K562 (cell line): ENCODE data around the gene BATF. TPM values are rescaled to one million over a fixed set of nuclear protein-coding genes. Genes with fewer than 3 reads are reported as not detected.

Source experiments
- ATAC-seq: fragments of 200-7000 bp; cut with Tn5 transposase; 3 replicates; pipeline ENCODE4 v1.9.1; 2020; ENCODE audit warnings: moderate library complexity
- BruUV-seq: library from RNA; stranded (reverse); fragments of 400-500 nt; replicated peaks from 2 replicates; lab custom pipeline; 2021; lab: Mats Ljungman, UMichigan
- CTCF ChIA-PET: fragments of 300-600 bp; formaldehyde crosslinking; extraction: SDS; loops from one replicate; lab custom pipeline; 2021; ENCODE audit warnings: low intra/inter-chr PET ratio; lab: Yijun Ruan, JAX
- POLR2A ChIA-PET: fragments of 300-600, 350-650 bp; sonication (Branson Sonifier 250); formaldehyde crosslinking; extraction: SDS; loops from one replicate; lab custom pipeline; 2021; ENCODE audit warnings: antibody characterized with exemption, inconsistent platforms; lab: Yijun Ruan, JAX
- DNase-seq, 4 experiments: peaks; one replicate each; pipeline versions ENCODE4 v3.0.0 to v3.0.0-alpha.2; 2011 to 2018; ENCODE audit warnings: low spot score in 3 of 4, mixed read lengths in 3 of 4; ENCODE audit errors: extremely low read depth in 1 of 4
- FAIRE-seq: peaks from 2 replicates; lab custom pipeline; 2011; peaks lifted over from hg19 to GRCh38; lab: Jason Lieb, UNC
- H2AFZ ChIP-seq: 2 replicates; pipeline ENCODE4 v1.6.0; 2011; ENCODE audit warnings: low read depth, low read length, control low read depth, inconsistent platforms
- H3K27ac ChIP-seq: fragments of 200-600 bp; 3 replicates; pipeline ENCODE4 v1.8.0; 2011; ENCODE audit warnings: low read depth, mild to moderate bottlenecking, control low read depth, inconsistent platforms, low read length, moderate library complexity, mixed read lengths; ENCODE audit errors: extremely low read depth
- H3K27me3 ChIP-seq, 2 experiments: fragments of 300-600 bp in 1 of 2; 2 replicates in 1 of 2; 3 replicates in 1 of 2; pipeline versions ENCODE4 v1.6.0 to v1.8.0; 2011; ENCODE audit warnings: inconsistent platforms in 2 of 2, low read length in 2 of 2, mild to moderate bottlenecking in 1 of 2, mixed read lengths in 1 of 2, moderate library complexity in 1 of 2; ENCODE audit not compliant: control insufficient read depth in 2 of 2, insufficient read depth in 2 of 2
- H3K36me3 ChIP-seq: fragments of 300-600 bp; 3 replicates; pipeline ENCODE4 v1.8.0; 2011; ENCODE audit warnings: mild to moderate bottlenecking, low read length, inconsistent platforms; ENCODE audit not compliant: control insufficient read depth, insufficient read depth
- H3K4me1 ChIP-seq, 2 experiments: fragments of 200-600 bp in 1 of 2; replicated peaks in 1 of 2; 2 replicates in 1 of 2; 3 replicates in 1 of 2; pipeline versions ENCODE4 v1.5.1 to v1.8.0; 2011; ENCODE audit warnings: inconsistent platforms in 2 of 2, low read length in 2 of 2, mild to moderate bottlenecking in 1 of 2, mixed read lengths in 1 of 2, moderate library complexity in 1 of 2; ENCODE audit not compliant: control insufficient read depth in 2 of 2, insufficient read depth in 2 of 2
- H3K4me2 ChIP-seq: 2 replicates; pipeline ENCODE4 v1.6.1; 2011; ENCODE audit warnings: low read length, control low read depth, inconsistent platforms, mixed read lengths; ENCODE audit not compliant: insufficient read depth
- H3K4me3 ChIP-seq: fragments of 200-600 bp; sonication (generic), shearing (Covaris generic); 2 replicates; pipeline ENCODE4 v1.5.1; 2016; ENCODE audit warnings: control low read depth, inconsistent platforms
- H3K79me2 ChIP-seq: fragments of 200-600 bp; 3 replicates; pipeline ENCODE4 v1.8.0; 2011; ENCODE audit warnings: low read length, inconsistent platforms; ENCODE audit not compliant: control insufficient read depth, insufficient read depth
- H3K9ac ChIP-seq, 2 experiments: 2 replicates each; pipeline versions ENCODE4 v1.6.0 to v1.6.1; 2011; ENCODE audit warnings: low read depth in 2 of 2, low read length in 2 of 2, control low read depth in 1 of 2, inconsistent platforms in 1 of 2, mild to moderate bottlenecking in 1 of 2, mixed read lengths in 1 of 2; ENCODE audit not compliant: insufficient read depth in 1 of 2
- H3K9me1 ChIP-seq: one replicate; pipeline ENCODE4 v1.6.0; 2011; ENCODE audit warnings: inconsistent platforms, mild to moderate bottlenecking, low read length, moderate library complexity; ENCODE audit not compliant: control insufficient read depth, insufficient read depth
- H3K9me3 ChIP-seq: replicated peaks from 2 replicates; pipeline ENCODE4 v1.5.1; 2011; ENCODE audit warnings: low read depth, low read length, inconsistent platforms; ENCODE audit not compliant: control insufficient read depth, insufficient read depth
- H4K20me1 ChIP-seq: replicated peaks from 2 replicates; pipeline ENCODE4 v1.6.1; 2011; ENCODE audit warnings: low read length, inconsistent platforms, mixed read lengths; ENCODE audit not compliant: control insufficient read depth, insufficient read depth
- SRSF7 ChIP-seq: fragments of 200-400 bp; formaldehyde crosslinking; optimal IDR thresholded peaks from 2 replicates; pipeline ENCODE3; 2017; ENCODE audit warnings: mild to moderate bottlenecking, low read depth, low read length
- ZNF224 ChIP-seq: sonication (generic); formaldehyde crosslinking; IDR thresholded peaks from 2 replicates; pipeline ENCODE4 v1.8.0; 2022; ENCODE audit warnings: mild to moderate bottlenecking, missing genetic modification reagents
- WGBS: fragments of 100-300 bp; shearing (Covaris generic); methylation state at CpG from one replicate; pipeline ENCODE4 v1.1.6; 2016; ENCODE audit warnings: low coverage, mixed read lengths; ENCODE audit not compliant: insufficient coverage; ENCODE audit errors: missing lambda C conversion rate; 5-methylcytosine and 5-hydroxymethylcytosine counted together
- in situ Hi-C: fragments of 300-500 bp; cut with MboI; formaldehyde crosslinking; loops from 4 replicates; pipeline ENCODE4 v1.15.0; 2018; ENCODE audit warnings: inconsistent platforms, mixed read lengths
- intact Hi-C: fragments of 100-400 bp; cut with micrococcal nuclease; formaldehyde crosslinking; loops from 2 replicates; pipeline ENCODE4 v1.14.2; 2022
- polyA plus RNA-seq, 8 experiments: library from polyadenylated mRNA; depleted of rRNA in 4 of 8; stranded (reverse) in 5 of 8; unstranded in 3 of 8; fragments of >200 nt; fragmentation: Nextera tagmentation in 2 of 8; fragmentation: Illumina TruSeq in 1 of 8; extraction: Ambion mirVana in 2 of 8; extraction: Trizol in 1 of 8; gene quantifications; 2 replicates each; pipeline versions ENCODE4 v1.2.1 to v1.2.3, GENCODE V29; 2011 to 2014; ENCODE audit warnings: inconsistent platforms in 1 of 8, missing spikeins in 1 of 8
- total RNA-seq, 7 experiments: library from RNA; depleted of rRNA in 6 of 7; stranded (reverse); fragments of >200 nt in 6 of 7; fragmentation: Illumina TruSeq in 2 of 7; extraction: Trizol in 2 of 7; gene quantifications; 2 replicates each; pipeline versions ENCODE4 v1.2.1 to v1.2.3, GENCODE V29; 2011 to 2021; ENCODE audit warnings: low replicate concordance in 1 of 7
- TF ChIP-seq, protein P1 (sequence below), 2 experiments: IDR thresholded peaks; 2 replicates each; pipeline ENCODE4 v1.6.1; 2011; ENCODE audit warnings: borderline replicate concordance in 1 of 2, control low read depth in 1 of 2, low read depth in 1 of 2, low read length in 1 of 2, mild to moderate bottlenecking in 1 of 2, mixed read lengths in 1 of 2, moderate library complexity in 1 of 2; ENCODE audit not compliant: insufficient read depth in 1 of 2, insufficient read length in 1 of 2, poor library complexity in 1 of 2, severe bottlenecking in 1 of 2; ENCODE audit errors: extremely low read depth in 1 of 2
- TF ChIP-seq, protein P2 (sequence below): fragments of 250-450 bp; sonication (Bioruptor Pico); IDR thresholded peaks from 2 replicates; pipeline ENCODE4 v1.4.0; 2020; ENCODE audit warnings: mild to moderate bottlenecking, moderate library complexity, borderline replicate concordance
- TF ChIP-seq, protein P3 (sequence below), 2 experiments: fragments of 450-650 bp in 1 of 2; IDR thresholded peaks; 2 replicates each; pipeline ENCODE4 v1.6.1; 2011 to 2017; ENCODE audit warnings: low read depth in 2 of 2, antibody characterized with exemption in 1 of 2, borderline replicate concordance in 1 of 2, low read length in 1 of 2, mild to moderate bottlenecking in 1 of 2, mixed read lengths in 1 of 2; ENCODE audit not compliant: control insufficient read depth in 1 of 2
- TF ChIP-seq, protein P4 (sequence below): sonication (generic); formaldehyde crosslinking; IDR thresholded peaks from 2 replicates; pipeline ENCODE4 v1.8.1; 2023; ENCODE audit warnings: mild to moderate bottlenecking, missing genetic modification reagents
- TF ChIP-seq, protein P5 (sequence below): fragments of 250-450 bp; sonication (Bioruptor Pico); IDR thresholded peaks from 2 replicates; pipeline ENCODE4 v1.4.0; 2020; ENCODE audit warnings: mild to moderate bottlenecking, moderate library complexity

Gene BATF
- total and polyA plus RNA-seq, 9 of the 15 experiments (the other 6 are each of a cell fraction or from before 2014, with no cell fraction given) = 0.13 to 2.1 (median 0.55) TPM; not detected in 2

DNA sequence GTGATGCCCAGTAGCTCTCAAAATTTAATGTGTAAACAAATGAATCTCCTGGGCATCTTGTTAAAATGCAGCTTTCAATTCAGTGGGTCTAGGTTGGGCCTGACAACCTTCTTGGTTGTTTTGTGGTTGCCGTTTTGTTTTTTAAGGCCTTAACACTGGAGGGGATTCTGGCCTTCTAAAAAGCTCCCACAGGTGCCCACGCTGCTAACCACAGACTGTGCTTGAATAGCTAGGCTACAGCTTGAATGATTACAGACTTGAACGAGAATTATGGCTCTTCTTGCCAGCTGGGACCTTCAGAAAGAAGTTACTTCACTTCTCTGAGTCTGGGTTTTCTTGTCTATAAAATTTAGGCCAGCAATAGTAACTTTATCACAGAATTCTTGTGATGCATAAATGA lies 54.8 kb downstream of the BATF start:
- BruUV-seq = no TSS peak
- no peaks in the 10 kb centered on the region for H3K36me3 ChIP-seq
- peaks cover 0 to 14% of the 10 kb centered on the region in 2 experiments; a peak in 2 of 5 replicates for H3K4me1 ChIP-seq
- H3K9me1 ChIP-seq = no peaks in the 10 kb centered on the region
- no peak overlapping the region for H3K27ac ChIP-seq
- TF ChIP-seq, protein P1, sequence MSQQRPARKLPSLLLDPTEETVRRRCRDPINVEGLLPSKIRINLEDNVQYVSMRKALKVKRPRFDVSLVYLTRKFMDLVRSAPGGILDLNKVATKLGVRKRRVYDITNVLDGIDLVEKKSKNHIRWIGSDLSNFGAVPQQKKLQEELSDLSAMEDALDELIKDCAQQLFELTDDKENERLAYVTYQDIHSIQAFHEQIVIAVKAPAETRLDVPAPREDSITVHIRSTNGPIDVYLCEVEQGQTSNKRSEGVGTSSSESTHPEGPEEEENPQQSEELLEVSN (IDR thresholded peaks at IDR 0.05; ENCODE audit: borderline replicate concordance in 1 of 2, extremely low read depth in 1 of 2, insufficient read depth in 1 of 2, insufficient read length in 1 of 2, low read depth in 1 of 2, low read length in 1 of 2, poor library complexity in 1 of 2, severe bottlenecking in 1 of 2) = no peak
- no peak for TF ChIP-seq ZNF224
- TF ChIP-seq SRSF7 = no peak
- TF ChIP-seq, protein P2, sequence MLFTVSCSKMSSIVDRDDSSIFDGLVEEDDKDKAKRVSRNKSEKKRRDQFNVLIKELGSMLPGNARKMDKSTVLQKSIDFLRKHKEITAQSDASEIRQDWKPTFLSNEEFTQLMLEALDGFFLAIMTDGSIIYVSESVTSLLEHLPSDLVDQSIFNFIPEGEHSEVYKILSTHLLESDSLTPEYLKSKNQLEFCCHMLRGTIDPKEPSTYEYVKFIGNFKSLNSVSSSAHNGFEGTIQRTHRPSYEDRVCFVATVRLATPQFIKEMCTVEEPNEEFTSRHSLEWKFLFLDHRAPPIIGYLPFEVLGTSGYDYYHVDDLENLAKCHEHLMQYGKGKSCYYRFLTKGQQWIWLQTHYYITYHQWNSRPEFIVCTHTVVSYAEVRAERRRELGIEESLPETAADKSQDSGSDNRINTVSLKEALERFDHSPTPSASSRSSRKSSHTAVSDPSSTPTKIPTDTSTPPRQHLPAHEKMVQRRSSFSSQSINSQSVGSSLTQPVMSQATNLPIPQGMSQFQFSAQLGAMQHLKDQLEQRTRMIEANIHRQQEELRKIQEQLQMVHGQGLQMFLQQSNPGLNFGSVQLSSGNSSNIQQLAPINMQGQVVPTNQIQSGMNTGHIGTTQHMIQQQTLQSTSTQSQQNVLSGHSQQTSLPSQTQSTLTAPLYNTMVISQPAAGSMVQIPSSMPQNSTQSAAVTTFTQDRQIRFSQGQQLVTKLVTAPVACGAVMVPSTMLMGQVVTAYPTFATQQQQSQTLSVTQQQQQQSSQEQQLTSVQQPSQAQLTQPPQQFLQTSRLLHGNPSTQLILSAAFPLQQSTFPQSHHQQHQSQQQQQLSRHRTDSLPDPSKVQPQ = no peak
- TF ChIP-seq, protein P3, sequence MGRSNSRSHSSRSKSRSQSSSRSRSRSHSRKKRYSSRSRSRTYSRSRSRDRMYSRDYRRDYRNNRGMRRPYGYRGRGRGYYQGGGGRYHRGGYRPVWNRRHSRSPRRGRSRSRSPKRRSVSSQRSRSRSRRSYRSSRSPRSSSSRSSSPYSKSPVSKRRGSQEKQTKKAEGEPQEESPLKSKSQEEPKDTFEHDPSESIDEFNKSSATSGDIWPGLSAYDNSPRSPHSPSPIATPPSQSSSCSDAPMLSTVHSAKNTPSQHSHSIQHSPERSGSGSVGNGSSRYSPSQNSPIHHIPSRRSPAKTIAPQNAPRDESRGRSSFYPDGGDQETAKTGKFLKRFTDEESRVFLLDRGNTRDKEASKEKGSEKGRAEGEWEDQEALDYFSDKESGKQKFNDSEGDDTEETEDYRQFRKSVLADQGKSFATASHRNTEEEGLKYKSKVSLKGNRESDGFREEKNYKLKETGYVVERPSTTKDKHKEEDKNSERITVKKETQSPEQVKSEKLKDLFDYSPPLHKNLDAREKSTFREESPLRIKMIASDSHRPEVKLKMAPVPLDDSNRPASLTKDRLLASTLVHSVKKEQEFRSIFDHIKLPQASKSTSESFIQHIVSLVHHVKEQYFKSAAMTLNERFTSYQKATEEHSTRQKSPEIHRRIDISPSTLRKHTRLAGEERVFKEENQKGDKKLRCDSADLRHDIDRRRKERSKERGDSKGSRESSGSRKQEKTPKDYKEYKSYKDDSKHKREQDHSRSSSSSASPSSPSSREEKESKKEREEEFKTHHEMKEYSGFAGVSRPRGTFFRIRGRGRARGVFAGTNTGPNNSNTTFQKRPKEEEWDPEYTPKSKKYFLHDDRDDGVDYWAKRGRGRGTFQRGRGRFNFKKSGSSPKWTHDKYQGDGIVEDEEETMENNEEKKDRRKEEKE (IDR thresholded peaks at IDR 0.05; ENCODE audit: borderline replicate concordance in 1 of 2, control insufficient read depth in 1 of 2, low read depth in 2 of 2, low read length in 1 of 2) = no peak
- TF ChIP-seq, protein P4, sequence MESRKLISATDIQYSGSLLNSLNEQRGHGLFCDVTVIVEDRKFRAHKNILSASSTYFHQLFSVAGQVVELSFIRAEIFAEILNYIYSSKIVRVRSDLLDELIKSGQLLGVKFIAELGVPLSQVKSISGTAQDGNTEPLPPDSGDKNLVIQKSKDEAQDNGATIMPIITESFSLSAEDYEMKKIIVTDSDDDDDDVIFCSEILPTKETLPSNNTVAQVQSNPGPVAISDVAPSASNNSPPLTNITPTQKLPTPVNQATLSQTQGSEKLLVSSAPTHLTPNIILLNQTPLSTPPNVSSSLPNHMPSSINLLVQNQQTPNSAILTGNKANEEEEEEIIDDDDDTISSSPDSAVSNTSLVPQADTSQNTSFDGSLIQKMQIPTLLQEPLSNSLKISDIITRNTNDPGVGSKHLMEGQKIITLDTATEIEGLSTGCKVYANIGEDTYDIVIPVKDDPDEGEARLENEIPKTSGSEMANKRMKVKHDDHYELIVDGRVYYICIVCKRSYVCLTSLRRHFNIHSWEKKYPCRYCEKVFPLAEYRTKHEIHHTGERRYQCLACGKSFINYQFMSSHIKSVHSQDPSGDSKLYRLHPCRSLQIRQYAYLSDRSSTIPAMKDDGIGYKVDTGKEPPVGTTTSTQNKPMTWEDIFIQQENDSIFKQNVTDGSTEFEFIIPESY = no peak
- TF ChIP-seq, protein P5, sequence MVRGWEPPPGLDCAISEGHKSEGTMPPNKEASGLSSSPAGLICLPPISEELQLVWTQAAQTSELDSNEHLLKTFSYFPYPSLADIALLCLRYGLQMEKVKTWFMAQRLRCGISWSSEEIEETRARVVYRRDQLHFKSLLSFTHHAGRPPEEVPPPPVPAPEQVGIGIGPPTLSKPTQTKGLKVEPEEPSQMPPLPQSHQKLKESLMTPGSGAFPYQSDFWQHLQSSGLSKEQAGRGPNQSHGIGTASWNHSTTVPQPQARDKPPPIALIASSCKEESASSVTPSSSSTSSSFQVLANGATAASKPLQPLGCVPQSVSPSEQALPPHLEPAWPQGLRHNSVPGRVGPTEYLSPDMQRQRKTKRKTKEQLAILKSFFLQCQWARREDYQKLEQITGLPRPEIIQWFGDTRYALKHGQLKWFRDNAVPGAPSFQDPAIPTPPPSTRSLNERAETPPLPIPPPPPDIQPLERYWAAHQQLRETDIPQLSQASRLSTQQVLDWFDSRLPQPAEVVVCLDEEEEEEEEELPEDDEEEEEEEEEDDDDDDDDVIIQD (CRISPR knock-in tag) = no peak
- no peaks in the 10 kb centered on the region for H4K20me1 ChIP-seq
- H3K4me2 ChIP-seq = no peak overlapping the region
- CTCF ChIA-PET = interaction anchor here (0.6 to 1.8 kb wide), 3 partner anchors 76 to 934 kb away, joined by 3 to 20 read pairs (median 3); no protein-coding TSS in a partner anchor
- FAIRE-seq (no peak), ATAC-seq (no peak), DNase-seq (no peak)
- H3K27me3 ChIP-seq = peaks cover 6 to 32% of the 10 kb centered on the region in 2 experiments; a peak in 4 of 5 replicates
- WGBS = 5% methylated on average over 3 of the region's 3 CpGs
- H2AFZ ChIP-seq = no peak overlapping the region
- intact Hi-C loops (loop anchor here (1.0 to 5.0 kb wide), 2 partner anchors 77 to 405 kb away; partner anchors contain the start of gene TGFB3), in situ Hi-C loops (loop anchor here (5.0 to 10.0 kb wide), 2 partner anchors 75 to 408 kb away; partner anchors contain the start of genes IFT43 and TGFB3)
- no peaks in the 10 kb centered on the region for H3K9me3 ChIP-seq
- POLR2A ChIA-PET = interaction anchor here (0.6 to 1.2 kb wide), 2 partner anchors 77 to 457 kb away, joined by 3 to 4 read pairs; no protein-coding TSS in a partner anchor
- H3K79me2 ChIP-seq = no peaks in the 10 kb centered on the region
- H3K9ac ChIP-seq = no peak overlapping the region
- no peak overlapping the region for H3K4me3 ChIP-seq
